Lung (tissue), 12 donors: Measurements from ENCODE around the gene SYMPK. TPM values are rescaled to one million over a fixed set of nuclear protein-coding genes. Genes with fewer than 3 reads are reported as not detected.

Source experiments
- ATAC-seq: fragments of 200-7000 bp; cut with Tn5 transposase; one replicate; pipeline ENCODE4 v1.9.1; 2020; ENCODE audit warnings: moderate number of reproducible peaks; ENCODE audit not compliant: insufficient read depth, low FRiP score
- DNase-seq, 3 donors: peaks; one replicate each; pipeline ENCODE4 v3.0.0-alpha.2; 2013 to 2017
- H3K27ac ChIP-seq, 2 donors: one replicate each; pipeline ENCODE4 v1.5.1; 2013; ENCODE audit warnings: mild to moderate bottlenecking in 2 of 2, moderate library complexity in 2 of 2, control low read depth in 1 of 2, inconsistent platforms in 1 of 2, low read depth in 1 of 2, low read length in 1 of 2
- H3K27me3 ChIP-seq, 3 donors: one replicate each; pipeline ENCODE4 v1.5.1; 2013; ENCODE audit warnings: low read length in 2 of 3; ENCODE audit not compliant: control insufficient read depth in 3 of 3, insufficient read depth in 3 of 3
- H3K36me3 ChIP-seq, 4 donors: one replicate each; pipeline ENCODE4 v1.5.1; 2013; ENCODE audit warnings: low read length in 4 of 4, mild to moderate bottlenecking in 1 of 4, moderate library complexity in 1 of 4; ENCODE audit not compliant: control insufficient read depth in 4 of 4, insufficient read depth in 4 of 4
- H3K4me1 ChIP-seq, 5 donors: one replicate each; pipeline ENCODE4 v1.5.1; 2013; ENCODE audit warnings: low read length in 5 of 5, mild to moderate bottlenecking in 2 of 5, moderate library complexity in 1 of 5; ENCODE audit not compliant: control insufficient read depth in 5 of 5, insufficient read depth in 5 of 5
- H3K4me3 ChIP-seq: one replicate; pipeline ENCODE4 v1.5.1; 2013; ENCODE audit warnings: mild to moderate bottlenecking, control low read depth, moderate library complexity
- H3K9ac ChIP-seq, 2 donors: one replicate each; pipeline ENCODE4 v1.5.1; 2013; ENCODE audit warnings: low read length in 2 of 2, control low read depth in 1 of 2; ENCODE audit not compliant: insufficient read depth in 1 of 2
- H3K9me3 ChIP-seq, 4 donors: one replicate each; pipeline ENCODE4 v1.5.1; 2013; ENCODE audit warnings: low read length in 3 of 4, mild to moderate bottlenecking in 1 of 4, moderate library complexity in 1 of 4; ENCODE audit not compliant: control insufficient read depth in 4 of 4, insufficient read depth in 3 of 4
- WGBS, 2 donors: extraction: QIAGEN DNeasy Blood & Tissue Kit; methylation state at CpG; one replicate each; pipeline ENCODE4 v1.1.7; 2013; 5-methylcytosine and 5-hydroxymethylcytosine counted together
- polyA plus RNA-seq, 2 donors: library from polyadenylated mRNA; stranded (reverse); fragments of 200-250 nt; gene quantifications; one replicate each; pipeline ENCODE4 v1.2.1, GENCODE V29; 2013
- total RNA-seq, 2 donors: library from RNA; depleted of rRNA in 1 of 2; stranded (reverse); fragments of >200 nt in 1 of 2; gene quantifications; one replicate each; pipeline ENCODE4 v1.2.1, GENCODE V29; 2014 to 2021
- TF ChIP-seq, protein P1 (sequence below): IDR thresholded peaks from 2 replicates; pipeline ENCODE4 v1.5.1; 2012; ENCODE audit warnings: mild to moderate bottlenecking; ENCODE audit errors: control extremely low read depth, extremely low read depth
- donor health status: control.
- donor health status: control.
- donor health status: Bipolar disorder and iron deficiency.
- donor health status: healthy.
- donor health status: DM: yes; HTN: yes; CAD: no.

SYMPK gene
- total and polyA plus RNA-seq, 4 donors, result 40.3 to 125 (median 64.8) TPM

DNA sequence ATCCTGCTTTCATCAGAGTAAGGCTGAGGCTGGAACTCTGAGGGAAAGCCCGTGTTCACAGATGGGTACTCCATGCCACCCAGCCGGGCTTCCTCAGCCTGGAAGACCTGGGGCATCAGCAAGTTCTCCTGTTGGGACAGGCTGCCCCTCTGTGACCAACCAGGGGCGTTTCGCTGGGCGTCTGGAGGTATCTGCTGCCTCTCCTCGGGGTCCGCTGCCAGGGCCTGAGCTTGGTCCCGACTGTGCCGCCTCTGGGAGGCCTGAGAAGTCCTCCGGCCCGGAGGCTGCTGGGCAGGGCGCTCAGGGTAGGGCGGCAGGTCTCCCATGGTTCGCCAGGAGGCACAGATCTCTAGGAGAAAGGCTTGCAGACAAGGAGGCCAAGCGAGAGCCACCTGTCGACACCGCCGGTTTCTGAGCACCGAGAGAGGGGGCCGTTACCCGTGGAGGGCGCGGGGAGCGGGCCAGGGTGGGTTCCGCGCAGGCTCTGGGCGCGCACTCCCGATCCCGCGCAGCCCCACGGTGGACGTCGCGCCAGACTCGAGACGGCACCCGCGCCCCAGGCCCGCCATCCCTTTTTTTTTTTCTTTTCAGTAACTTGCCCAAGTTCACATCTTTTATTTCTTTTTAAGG, 48.0 kb downstream of the SYMPK start, which contains the start of gene RSPH6A:
RSPH6A (minus strand) TSS at position 458 of the 630 bp plus-strand sequence; CDS start at position 326, 132 bp downstream.
- DNase-seq, result no peak
- H3K4me3 ChIP-seq, result peak within 1 kb of the TSS; percentile 1
- WGBS, 2 donors, result 30 to 49% methylated on average over 24 to 40 of the region's 40 CpGs
- H3K27me3 ChIP-seq, result no peaks in the 10 kb centered on the region
- no peak within 1 kb of the TSS for H3K27ac ChIP-seq
- no peak within 1 kb of the TSS for H3K9ac ChIP-seq
- no peaks in the 10 kb centered on the region for H3K9me3 ChIP-seq
- TF ChIP-seq, protein P1, sequence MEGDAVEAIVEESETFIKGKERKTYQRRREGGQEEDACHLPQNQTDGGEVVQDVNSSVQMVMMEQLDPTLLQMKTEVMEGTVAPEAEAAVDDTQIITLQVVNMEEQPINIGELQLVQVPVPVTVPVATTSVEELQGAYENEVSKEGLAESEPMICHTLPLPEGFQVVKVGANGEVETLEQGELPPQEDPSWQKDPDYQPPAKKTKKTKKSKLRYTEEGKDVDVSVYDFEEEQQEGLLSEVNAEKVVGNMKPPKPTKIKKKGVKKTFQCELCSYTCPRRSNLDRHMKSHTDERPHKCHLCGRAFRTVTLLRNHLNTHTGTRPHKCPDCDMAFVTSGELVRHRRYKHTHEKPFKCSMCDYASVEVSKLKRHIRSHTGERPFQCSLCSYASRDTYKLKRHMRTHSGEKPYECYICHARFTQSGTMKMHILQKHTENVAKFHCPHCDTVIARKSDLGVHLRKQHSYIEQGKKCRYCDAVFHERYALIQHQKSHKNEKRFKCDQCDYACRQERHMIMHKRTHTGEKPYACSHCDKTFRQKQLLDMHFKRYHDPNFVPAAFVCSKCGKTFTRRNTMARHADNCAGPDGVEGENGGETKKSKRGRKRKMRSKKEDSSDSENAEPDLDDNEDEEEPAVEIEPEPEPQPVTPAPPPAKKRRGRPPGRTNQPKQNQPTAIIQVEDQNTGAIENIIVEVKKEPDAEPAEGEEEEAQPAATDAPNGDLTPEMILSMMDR, result no peak
- no peak for ATAC-seq
- H3K4me1 ChIP-seq, result peaks cover 0 to 15% (median 3%) of the 10 kb centered on the region in 5 donors
- peaks cover 0 to 15% (median under 1%) of the 10 kb centered on the region in 4 donors for H3K36me3 ChIP-seq

DNA sequence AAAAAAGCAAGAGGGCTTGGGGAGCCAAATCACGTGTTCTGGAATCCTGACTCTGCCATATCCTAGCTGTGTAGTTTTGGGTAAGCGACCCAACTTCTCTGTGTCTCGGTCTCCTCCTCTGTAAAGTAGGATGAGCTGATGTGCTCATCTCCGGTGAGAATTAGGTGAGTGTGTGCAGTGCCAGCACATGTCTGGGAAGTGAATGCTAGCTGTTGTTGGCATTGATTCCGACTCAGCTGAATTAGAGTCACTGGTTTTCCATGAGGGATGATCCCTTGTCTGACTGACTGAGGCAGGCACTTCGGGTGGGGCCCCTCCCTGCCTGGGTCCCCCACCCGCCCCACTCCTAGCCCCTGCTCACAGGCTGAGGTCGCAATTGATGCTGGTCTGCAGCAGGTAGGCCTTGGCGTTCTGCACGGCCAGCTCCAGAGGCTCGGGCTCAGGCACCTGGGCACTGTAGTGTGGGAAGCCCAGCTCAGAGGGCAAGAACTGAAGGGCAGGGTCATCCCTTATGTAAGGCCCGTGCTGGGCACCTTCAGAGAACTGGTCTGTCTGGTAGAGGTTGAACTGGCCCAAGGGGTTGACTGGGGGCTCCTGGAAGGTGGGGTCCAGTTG, 48.7 kb downstream of the SYMPK start:
- Histone ChIP-seq H3K4me3 (no peak overlapping the region), H3K27ac (no peak overlapping the region), H3K4me1 (peaks cover 0 to 15% (median 3%) of the 10 kb centered on the region in 5 donors), H3K9me3 (no peaks in the 10 kb centered on the region), H3K9ac (no peak overlapping the region), H3K27me3 (no peaks in the 10 kb centered on the region), H3K36me3 (peaks cover 0 to 9% (median 0%) of the 10 kb centered on the region in 4 donors)
- no peak for ATAC-seq
- TF ChIP-seq, protein P1, result no peak
- 89 to 91% methylated on average over 12 of the region's 12 CpGs for WGBS, 2 donors
- no peak for DNase-seq

DNA sequence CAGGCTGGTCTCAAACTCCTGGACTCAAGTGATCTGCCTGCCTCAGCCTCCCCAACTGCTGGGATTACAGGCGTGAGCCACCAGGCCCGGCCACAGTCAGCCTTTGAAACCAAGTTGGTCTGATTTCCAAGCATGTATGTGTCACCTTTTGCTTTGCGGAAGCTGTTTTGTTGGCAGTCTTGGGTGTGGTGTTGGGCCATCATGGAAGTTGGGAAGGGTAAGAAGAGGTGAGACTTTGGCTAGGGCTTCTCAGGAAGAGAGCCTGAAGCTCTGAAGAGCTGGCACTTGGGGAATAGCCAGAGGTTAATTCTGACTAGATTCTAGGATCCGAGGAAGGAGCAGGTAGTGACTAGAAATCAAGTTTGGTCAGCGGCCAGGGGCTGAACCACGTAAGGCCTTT, 50.6 kb downstream of the SYMPK start:
- H3K4me1 ChIP-seq, result peaks cover 0 to 15% (median 3%) of the 10 kb centered on the region in 5 donors
- no peaks in the 10 kb centered on the region for H3K27me3 ChIP-seq
- WGBS, 2 donors, result 91 to 97% methylated on average over 6 of the region's 6 CpGs
- ATAC-seq (no peak), DNase-seq (no peak)
- H3K36me3 ChIP-seq, result peaks cover 0 to 2% (median 0%) of the 10 kb centered on the region in 4 donors
- no peak overlapping the region for H3K27ac ChIP-seq
- H3K4me3 ChIP-seq, result no peak overlapping the region
- H3K9ac ChIP-seq, result no peak overlapping the region
- H3K9me3 ChIP-seq, result no peaks in the 10 kb centered on the region
- TF ChIP-seq, protein P1, result no peak
